Adrenal gland (tissue), 12 donors: ENCODE results near the gene FMNL2. TPM values are rescaled to one million over a fixed set of nuclear protein-coding genes. Genes with fewer than 3 reads are reported as not detected.

Experiments
- DNase-seq, 7 donors: peaks; one replicate each; pipeline ENCODE4 v3.0.0-alpha.2; 2019 to 2020
- H3K27ac ChIP-seq, 5 donors: fragments of 200-600 bp; sonication (generic) in 4 of 5; 1 replicate in 3 of 5; 2 replicates in 2 of 5; pipeline versions ENCODE4 v1.5.1 to v1.8.0; 2016 to 2020; ENCODE audit warnings: mild to moderate bottlenecking in 1 of 5
- H3K27me3 ChIP-seq: fragments of 200-600 bp; 2 replicates; pipeline ENCODE4 v1.8.0; 2021
- H3K36me3 ChIP-seq, 2 donors: fragments of 200-600 bp; replicated peaks in 1 of 2; 1 replicate in 1 of 2; 2 replicates in 1 of 2; pipeline versions ENCODE4 v1.5.1 to v1.8.0; 2018 to 2022
- H3K4me1 ChIP-seq, 2 donors: fragments of 200-600 bp; replicated peaks in 1 of 2; 1 replicate in 1 of 2; 2 replicates in 1 of 2; pipeline versions ENCODE4 v1.5.1 to v1.8.0; 2018 to 2021
- H3K4me3 ChIP-seq, 4 donors: fragments of 200-600 bp; sonication (generic) in 3 of 4; one replicate each; pipeline ENCODE4 v1.5.1; 2016 to 2018
- H3K9me3 ChIP-seq, 3 donors: fragments of 200-600 bp; sonication (generic) in 1 of 3; replicated peaks in 1 of 3; 1 replicate in 2 of 3; 2 replicates in 1 of 3; pipeline versions ENCODE4 v1.5.1 to v1.8.0; 2016 to 2021
- CTCF ChIP-seq, 6 experiments: fragments of 450-650 bp in 4 of 6; fragments of 200-600 bp in 2 of 6; sonication (generic) in 1 of 6; IDR thresholded peaks; 1 replicate in 5 of 6; 2 replicates in 1 of 6; pipeline versions ENCODE4 v1.5.1 to v1.8.0; 2016 to 2021; ENCODE audit warnings: antibody characterized with exemption in 6 of 6, mild to moderate bottlenecking in 2 of 6, moderate library complexity in 1 of 6
- POLR2A ChIP-seq, 2 donors: fragments of 450-650 bp; IDR thresholded peaks; one replicate each; pipeline ENCODE4 v1.6.1; 2017; ENCODE audit warnings: antibody characterized with exemption in 2 of 2, mild to moderate bottlenecking in 2 of 2, moderate library complexity in 1 of 2
- WGBS, 4 donors: extraction: QIAGEN DNeasy Blood & Tissue Kit in 2 of 4; methylation state at CpG; one replicate each; pipeline versions ENCODE4 v1.1.5 to v1.1.7; 2013 to 2017; 5-methylcytosine and 5-hydroxymethylcytosine counted together
- intact Hi-C, 2 donors: fragments of 100-400 bp; cut with DNase I; formaldehyde crosslinking; loops; one replicate each; pipeline versions ENCODE4 v1.14.1 to v1.15.0; 2022 to 2023
- polyA plus RNA-seq, 3 donors: library from polyadenylated mRNA; stranded (reverse); fragments of 200-250 nt in 2 of 3; fragments of 350-450 nt in 1 of 3; fragmentation: Illumina TruSeq in 1 of 3; extraction: RNeasy Lipid Tissue Mini Kit (QIAGEN cat#74804) in 1 of 3; gene quantifications; one replicate each; pipeline ENCODE4 v1.2.3, GENCODE V29; 2013 to 2014
- total RNA-seq, 9 donors: library from RNA; depleted of rRNA in 4 of 9; stranded (reverse); fragments of >200 nt in 4 of 9; fragments of 120-200 nt in 1 of 9; fragmentation: NEBNext Ultra II Directional in 1 of 9; extraction: Animal tissue kit (Norgen Biotek cat#: 25700) in 1 of 9; gene quantifications; one replicate each; pipeline versions ENCODE4 v1.1.0 to v1.2.4, GENCODE V29; 2013 to 2023
- donor health status: healthy with polysubstance abuse.
- donor health status: Bipolar disorder and iron deficiency.
- donor health status: DM: yes; HTN: yes; CAD: no.
- donor health status: DM: no; HTN: no; CAD: no.
- donor health status: DM: no; HTN: no; CAD: no.
- donor health status: DM: yes; HTN: yes; CAD: no.

FMNL2 gene
- total and polyA plus RNA-seq, 12 donors: 23.5 to 54.2 (median 36.7) TPM

- H3K4me1 ChIP-seq: peaks cover 39 to 45% of the 10 kb centered on the region in 2 donors
- no peak for TF ChIP-seq POLR2A (IDR thresholded peaks at IDR 0.05)
- TF ChIP-seq CTCF (IDR thresholded peaks at IDR 0.05): no peak
- no peak overlapping the region for H3K4me3 ChIP-seq
- H3K9me3 ChIP-seq: no peaks in the 10 kb centered on the region
- no peak for DNase-seq
- intact Hi-C loops: no loop called here
- H3K36me3 ChIP-seq: no peaks in the 10 kb centered on the region
- H3K27ac ChIP-seq: peak overlapping the region in 2 of 5 donors; percentile 6 to 18
- no peaks in the 10 kb centered on the region for H3K27me3 ChIP-seq
- WGBS, 4 donors: 85 to 89% (median 86%) methylated on average over 11 of the region's 11 CpGs
Observed at GRCh38 chr2:152581360-152581759, 246.4 kb downstream of the FMNL2 start.

GRCh38 chr2:152582081-152582480, 247.1 kb downstream of the FMNL2 start:
- Histone ChIP-seq H3K4me1 (peaks cover 42 to 49% of the 10 kb centered on the region in 2 donors), H3K27me3 (no peaks in the 10 kb centered on the region), H3K9me3 (no peaks in the 10 kb centered on the region), H3K27ac (no peak overlapping the region), H3K36me3 (no peaks in the 10 kb centered on the region), H3K4me3 (no peak overlapping the region)
- no peak for TF ChIP-seq POLR2A (IDR thresholded peaks at IDR 0.05)
- no peak for TF ChIP-seq CTCF (IDR thresholded peaks at IDR 0.05)
- WGBS, 4 donors: 73 to 82% (median 77%) methylated on average over 2 of the region's 2 CpGs
- intact Hi-C loops: no loop called here
- DNase-seq: no peak

GRCh38 chr2:152583512-152584229, 248.7 kb downstream of the FMNL2 start:
- no peak for DNase-seq
- TF ChIP-seq POLR2A (IDR thresholded peaks at IDR 0.05): no peak
- no peak for TF ChIP-seq CTCF (IDR thresholded peaks at IDR 0.05)
- no peak overlapping the region for H3K4me3 ChIP-seq
- no peaks in the 10 kb centered on the region for H3K36me3 ChIP-seq
- peaks cover 31 to 40% of the 10 kb centered on the region in 2 donors for H3K4me1 ChIP-seq
- intact Hi-C loops: no loop called here
- WGBS, 4 donors: 83 to 88% (median 85%) methylated on average over 6 of the region's 6 CpGs
- no peaks in the 10 kb centered on the region for H3K9me3 ChIP-seq
- H3K27me3 ChIP-seq: no peaks in the 10 kb centered on the region
- H3K27ac ChIP-seq: no peak overlapping the region

- no peaks in the 10 kb centered on the region for H3K36me3 ChIP-seq
- H3K9me3 ChIP-seq: no peaks in the 10 kb centered on the region
- DNase-seq: no peak
- intact Hi-C loops: no loop called here
- no peak overlapping the region for H3K4me3 ChIP-seq
- 69 to 91% (median 79%) methylated on average over 3 of the region's 3 CpGs for WGBS, 4 donors
- H3K27ac ChIP-seq: no peak overlapping the region
- peaks cover 31 to 40% of the 10 kb centered on the region in 2 donors for H3K4me1 ChIP-seq
- TF ChIP-seq POLR2A (IDR thresholded peaks at IDR 0.05) (no peak), CTCF (IDR thresholded peaks at IDR 0.05) (no peak)
- no peaks in the 10 kb centered on the region for H3K27me3 ChIP-seq
Observed at GRCh38 chr2:152584301-152584700, 249.3 kb downstream of the FMNL2 start.
